SK-N-MC (cell line): ENCODE data around the gene MAP3K7CL.

Source experiments
- DNase-seq: peaks from one replicate; pipeline ENCODE4 v3.0.0-alpha.2; 2011; ENCODE audit warnings: low read depth, low spot score
- H3K27ac ChIP-seq: fragments of 200-600 bp; sonication (generic); 2 replicates; pipeline ENCODE4 v1.5.1; 2016; ENCODE audit warnings: mixed run types
- H3K36me3 ChIP-seq: fragments of 200-600 bp; sonication (generic); 2 replicates; pipeline ENCODE4 v1.6.1; 2017; ENCODE audit warnings: antibody characterized with exemption, low read length, mixed read lengths; ENCODE audit not compliant: insufficient read depth
- H3K4me3 ChIP-seq: fragments of 200-600 bp; sonication (generic); 2 replicates; pipeline ENCODE4 v1.5.1; 2016
- H3K9ac ChIP-seq: fragments of 200-600 bp; sonication (generic); 2 replicates; pipeline ENCODE4 v1.8.0; 2017; ENCODE audit warnings: mixed run types, mixed read lengths; ENCODE audit not compliant: insufficient read length
- H3K9me3 ChIP-seq: fragments of 200-600 bp; sonication (generic); 2 replicates; pipeline ENCODE4 v1.6.1; 2017; ENCODE audit warnings: low read depth, mild to moderate bottlenecking, antibody characterized with exemption, low read length, moderate library complexity, mixed read lengths
- EZH2 ChIP-seq: fragments of 200-600 bp; sonication (generic); IDR thresholded peaks from one replicate; pipeline ENCODE4 v1.6.1; 2017; ENCODE audit warnings: antibody characterized with exemption
- FOXP2 ChIP-seq: optimal IDR thresholded peaks from 2 replicates; pipeline ENCODE3; 2011; ENCODE audit warnings: mild to moderate bottlenecking, moderate library complexity; ENCODE audit not compliant: insufficient read depth; ENCODE audit errors: extremely low read length, control extremely low read depth
- POLR2AphosphoS5 ChIP-seq: IDR thresholded peaks from 2 replicates; pipeline ENCODE4 v1.6.1; 2012; ENCODE audit warnings: mild to moderate bottlenecking, low read depth, low read length, borderline replicate concordance

Gene MAP3K7CL

GRCh38 chr21:29145354-29145782 lies 14.9 kb downstream of the MAP3K7CL start:
- peak overlapping the region; percentile 64 for H3K4me3 ChIP-seq

DNA sequence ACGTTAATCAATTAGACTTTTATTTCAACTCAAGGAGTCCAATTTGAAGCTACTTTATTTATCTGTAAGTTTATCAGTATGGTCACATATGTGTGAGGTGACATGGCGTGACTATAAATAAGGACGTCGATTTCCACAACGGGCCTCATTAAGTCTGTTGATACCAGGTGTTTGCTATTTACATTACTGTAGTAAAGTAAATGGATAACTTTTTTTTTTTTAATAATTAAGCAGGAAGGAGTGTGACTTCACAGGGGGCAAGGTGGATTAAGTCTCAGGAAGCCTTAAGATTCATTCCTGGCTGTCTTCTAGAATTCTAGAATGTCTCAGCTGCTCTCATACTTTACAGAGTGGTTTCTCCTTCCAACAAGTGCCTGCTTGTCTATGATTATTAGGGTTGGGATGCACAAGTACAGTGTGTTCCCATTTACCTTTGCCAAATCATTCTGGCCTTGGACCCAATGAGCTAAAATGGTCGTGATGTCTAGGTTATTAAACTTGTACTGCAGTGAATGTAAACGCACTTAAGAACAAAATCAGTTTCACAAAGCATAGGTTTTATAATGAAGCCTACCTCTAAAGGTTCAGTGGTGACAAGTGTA lies 15.5 kb downstream of the MAP3K7CL start:
- TF ChIP-seq FOXP2 (no peak), EZH2 (no peak), POLR2AphosphoS5 (no peak)
- DNase-seq = no peak
- no peak overlapping the region for H3K9ac ChIP-seq
- no peaks in the 10 kb centered on the region for H3K9me3 ChIP-seq
- H3K27ac ChIP-seq = peak overlapping the region; percentile 93
- H3K36me3 ChIP-seq = no peaks in the 10 kb centered on the region
- H3K4me3 ChIP-seq = peak overlapping the region; percentile 64

More at GRCh38 chr21:29145354-29145782, 14.9 kb downstream of the MAP3K7CL start:
- peak; percentile 35 for DNase-seq
- TF ChIP-seq POLR2AphosphoS5 = no peak
- TF ChIP-seq EZH2 = no peak
- peak; percentile 91 for TF ChIP-seq FOXP2
- H3K9ac ChIP-seq = peak overlapping the region; percentile 32
- H3K9me3 ChIP-seq = no peaks in the 10 kb centered on the region
- peak overlapping the region; percentile 93 for H3K27ac ChIP-seq
- H3K36me3 ChIP-seq = no peaks in the 10 kb centered on the region

DNA sequence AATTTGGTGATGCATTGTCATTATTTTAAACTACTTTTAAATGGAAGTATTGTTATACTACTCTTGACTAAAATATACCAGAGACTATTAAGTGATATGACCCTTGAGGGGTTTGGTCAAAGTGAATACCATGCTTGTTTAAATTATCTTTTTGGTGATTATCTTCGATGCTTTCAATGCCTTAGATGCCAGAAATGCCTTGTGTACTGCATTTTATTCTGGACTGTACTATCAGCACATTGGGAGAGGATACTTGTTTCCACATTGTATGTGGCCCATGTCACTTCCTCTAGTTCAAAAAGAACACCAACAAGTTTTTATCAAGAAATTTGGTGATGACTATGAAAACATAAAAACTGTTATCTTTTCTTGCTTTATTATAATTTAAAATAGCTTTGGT lies 16.3 kb downstream of the MAP3K7CL start:
- TF ChIP-seq EZH2 (no peak), POLR2AphosphoS5 (no peak), FOXP2 (no peak)
- no peaks in the 10 kb centered on the region for H3K36me3 ChIP-seq
- no peak overlapping the region for H3K4me3 ChIP-seq
- peak overlapping the region; percentile 93 for H3K27ac ChIP-seq
- H3K9me3 ChIP-seq = no peaks in the 10 kb centered on the region
- no peak for DNase-seq
- H3K9ac ChIP-seq = no peak overlapping the region

GRCh38 chr21:29148530-29148929 lies 18.1 kb downstream of the MAP3K7CL start:
- Histone ChIP-seq H3K9me3 (no peaks in the 10 kb centered on the region), H3K27ac (no peak overlapping the region), H3K4me3 (no peak overlapping the region), H3K36me3 (no peaks in the 10 kb centered on the region), H3K9ac (no peak overlapping the region)
- DNase-seq = no peak
- TF ChIP-seq EZH2 (no peak), POLR2AphosphoS5 (no peak), FOXP2 (no peak)

GRCh38 chr21:29149808-29150425 lies 19.5 kb downstream of the MAP3K7CL start:
- Histone ChIP-seq H3K9ac (no peak overlapping the region), H3K4me3 (no peak overlapping the region), H3K36me3 (no peaks in the 10 kb centered on the region), H3K9me3 (no peaks in the 10 kb centered on the region), H3K27ac (no peak overlapping the region)
- no peak for DNase-seq
- TF ChIP-seq POLR2AphosphoS5 (no peak), EZH2 (no peak), FOXP2 (no peak)

DNA sequence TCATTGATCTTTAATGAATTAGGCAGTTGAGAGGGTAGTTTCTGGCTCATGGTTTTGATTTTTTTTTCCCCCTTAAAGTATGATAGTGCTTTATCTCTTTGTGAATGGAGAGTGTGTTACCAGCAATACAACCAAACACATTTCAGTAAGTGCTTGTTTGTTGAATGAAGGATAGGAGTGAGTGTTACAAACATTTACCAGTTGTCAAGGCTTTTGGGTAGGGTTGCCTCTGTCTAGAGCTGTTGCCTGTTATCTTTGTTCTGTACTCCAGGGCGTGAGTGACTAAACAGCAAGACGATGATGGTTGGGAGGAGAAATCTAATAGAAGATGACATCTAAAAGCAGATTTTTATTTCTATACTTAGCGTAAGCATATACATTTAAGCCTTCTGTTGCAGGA lies 21.5 kb downstream of the MAP3K7CL start:
- H3K4me3 ChIP-seq = no peak overlapping the region
- TF ChIP-seq FOXP2 = no peak
- TF ChIP-seq POLR2AphosphoS5 = no peak
- TF ChIP-seq EZH2 = no peak
- H3K36me3 ChIP-seq = no peaks in the 10 kb centered on the region
- no peak for DNase-seq
- H3K27ac ChIP-seq = no peak overlapping the region
- no peaks in the 10 kb centered on the region for H3K9me3 ChIP-seq
- no peak overlapping the region for H3K9ac ChIP-seq

GRCh38 chr21:29152916-29153315 lies 22.5 kb downstream of the MAP3K7CL start:
- Histone ChIP-seq H3K9ac (no peak overlapping the region), H3K9me3 (no peaks in the 10 kb centered on the region), H3K4me3 (no peak overlapping the region), H3K36me3 (no peaks in the 10 kb centered on the region), H3K27ac (no peak overlapping the region)
- no peak for DNase-seq
- TF ChIP-seq EZH2 = no peak

DNA sequence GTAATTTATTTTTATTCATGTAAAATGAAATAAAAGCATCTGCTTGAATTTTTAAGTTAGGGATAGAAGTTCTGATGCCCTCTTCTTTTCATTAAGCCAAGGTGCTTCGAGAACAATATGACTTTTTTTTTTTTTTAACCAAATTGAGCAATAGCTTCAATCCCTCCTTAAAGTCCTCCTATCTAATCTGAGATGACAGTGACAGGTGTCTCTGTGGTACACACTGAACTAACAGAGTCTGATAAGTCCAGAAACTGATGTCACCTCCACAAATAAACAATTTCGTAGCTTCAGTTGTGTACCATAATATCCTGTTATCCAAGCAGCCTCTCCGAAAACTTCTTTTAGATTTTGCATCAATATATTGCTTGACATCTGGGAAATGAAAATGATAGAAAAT lies 23.8 kb downstream of the MAP3K7CL start:
- Histone ChIP-seq H3K9me3 (no peaks in the 10 kb centered on the region), H3K9ac (no peak overlapping the region), H3K27ac (no peak overlapping the region), H3K36me3 (no peaks in the 10 kb centered on the region), H3K4me3 (no peak overlapping the region)
- no peak for TF ChIP-seq EZH2
- TF ChIP-seq POLR2AphosphoS5 = no peak
- TF ChIP-seq FOXP2 = no peak
- DNase-seq = no peak
